ENCODE results near the gene FAM89B. TPM values are rescaled to one million over a fixed set of nuclear protein-coding genes. Genes with fewer than 3 reads are reported as not detected.

Gene FAM89B
- total RNA-seq, 4 donors from 2014 or later, result 12.0 to 44.1 (median 23.9) TPM

DNA sequence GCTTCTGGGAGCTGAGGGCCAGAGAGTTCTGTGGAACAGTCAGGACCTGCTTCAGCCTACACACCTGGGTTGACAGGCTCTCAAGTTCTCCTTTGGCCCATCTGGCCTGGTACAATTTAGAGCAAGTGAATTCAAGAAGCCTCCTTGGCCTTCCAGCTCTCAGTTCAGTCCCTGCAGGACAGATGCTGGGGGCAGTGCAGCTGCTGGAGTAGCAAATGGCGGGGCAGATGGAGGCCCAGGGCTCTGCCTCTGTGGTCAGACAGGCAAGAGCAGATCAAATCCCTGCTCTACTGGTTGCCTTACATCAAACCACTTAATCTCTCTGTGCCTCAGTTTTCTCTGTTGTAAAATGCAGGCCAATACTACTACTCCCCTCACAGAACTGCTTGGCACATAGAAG lies 31.9 kb downstream of the FAM89B start:
- TF ChIP-seq POLR2A (IDR thresholded peaks at IDR 0.05), result no peak
- TF ChIP-seq, protein P1, sequence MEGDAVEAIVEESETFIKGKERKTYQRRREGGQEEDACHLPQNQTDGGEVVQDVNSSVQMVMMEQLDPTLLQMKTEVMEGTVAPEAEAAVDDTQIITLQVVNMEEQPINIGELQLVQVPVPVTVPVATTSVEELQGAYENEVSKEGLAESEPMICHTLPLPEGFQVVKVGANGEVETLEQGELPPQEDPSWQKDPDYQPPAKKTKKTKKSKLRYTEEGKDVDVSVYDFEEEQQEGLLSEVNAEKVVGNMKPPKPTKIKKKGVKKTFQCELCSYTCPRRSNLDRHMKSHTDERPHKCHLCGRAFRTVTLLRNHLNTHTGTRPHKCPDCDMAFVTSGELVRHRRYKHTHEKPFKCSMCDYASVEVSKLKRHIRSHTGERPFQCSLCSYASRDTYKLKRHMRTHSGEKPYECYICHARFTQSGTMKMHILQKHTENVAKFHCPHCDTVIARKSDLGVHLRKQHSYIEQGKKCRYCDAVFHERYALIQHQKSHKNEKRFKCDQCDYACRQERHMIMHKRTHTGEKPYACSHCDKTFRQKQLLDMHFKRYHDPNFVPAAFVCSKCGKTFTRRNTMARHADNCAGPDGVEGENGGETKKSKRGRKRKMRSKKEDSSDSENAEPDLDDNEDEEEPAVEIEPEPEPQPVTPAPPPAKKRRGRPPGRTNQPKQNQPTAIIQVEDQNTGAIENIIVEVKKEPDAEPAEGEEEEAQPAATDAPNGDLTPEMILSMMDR (IDR thresholded peaks at IDR 0.05), result no peak
- Histone ChIP-seq H3K27ac (no peak overlapping the region), H3K36me3 (peaks cover 14 to 83% (median 20%) of the 10 kb centered on the region in 3 donors), H3K9me3 (no peaks in the 10 kb centered on the region), H3K27me3 (no peaks in the 10 kb centered on the region), H3K4me3 (no peak overlapping the region), H3K4me1 (peaks cover 10 to 33% (median 15%) of the 10 kb centered on the region in 3 donors)
- 100% methylated on average over 1 of the region's 1 CpG; no CpG with 5 or more reads in 1 of the 2 donors for WGBS, 2 donors
- DNase-seq, result no peak
- intact Hi-C loops (cut with DNase I), result no loop called here

DNA sequence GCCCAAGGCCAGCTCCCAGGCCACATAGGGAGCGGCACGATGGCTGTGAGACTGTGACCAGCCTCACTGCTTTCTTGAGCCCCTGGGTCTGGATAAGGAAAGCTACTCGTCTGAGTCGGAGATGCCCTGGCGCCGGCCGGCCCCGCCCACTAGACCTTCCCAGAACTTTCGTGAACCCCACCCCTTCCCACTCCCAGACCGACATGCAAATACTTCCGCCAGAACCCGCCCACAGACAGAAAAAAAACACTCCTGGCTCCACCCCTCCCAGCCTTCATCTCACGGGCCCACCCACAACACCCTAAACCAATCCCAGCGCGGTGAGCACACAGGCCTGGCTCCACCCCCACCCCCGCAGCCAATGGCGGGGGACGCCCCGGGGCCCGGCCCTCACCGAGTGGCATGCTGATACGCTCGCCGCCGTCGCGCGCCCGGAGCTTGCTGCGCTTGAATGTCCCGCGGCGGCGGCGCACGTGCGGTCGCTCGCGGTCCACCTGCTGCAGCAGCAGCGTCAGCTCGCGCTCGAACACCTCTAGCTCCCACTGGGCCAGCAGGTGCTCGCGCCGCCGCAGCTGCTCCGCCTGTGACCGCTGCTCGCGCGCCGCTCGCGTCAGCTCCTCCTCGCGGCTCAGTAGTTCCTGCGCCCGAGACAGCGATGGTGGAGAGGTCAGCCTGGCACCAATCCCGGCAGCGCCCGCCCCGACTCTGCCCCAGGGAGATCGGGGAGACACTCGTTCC lies 34.7 kb downstream of the FAM89B start:
- intact Hi-C loops (cut with DNase I), result no loop called here
- Histone ChIP-seq H3K4me1 (peaks cover 34 to 61% (median 36%) of the 10 kb centered on the region in 3 donors), H3K27ac (peak overlapping the region; percentile 56 to 90 (median 87)), H3K4me3 (peak overlapping the region in 3 of 4 donors; percentile 32 to 57 (median 38)), H3K9me3 (no peaks in the 10 kb centered on the region), H3K36me3 (peaks cover 13 to 96% (median 18%) of the 10 kb centered on the region in 3 donors), H3K27me3 (no peaks in the 10 kb centered on the region)
- WGBS, 2 donors, result 40 to 59% methylated on average over 2 to 31 of the region's 67 CpGs
- DNase-seq, result peak; percentile 37
- TF ChIP-seq, protein P1 (IDR thresholded peaks at IDR 0.05), result peak in 1 of 6 experiments; percentile 13
- TF ChIP-seq POLR2A (IDR thresholded peaks at IDR 0.05), result no peak

DNA sequence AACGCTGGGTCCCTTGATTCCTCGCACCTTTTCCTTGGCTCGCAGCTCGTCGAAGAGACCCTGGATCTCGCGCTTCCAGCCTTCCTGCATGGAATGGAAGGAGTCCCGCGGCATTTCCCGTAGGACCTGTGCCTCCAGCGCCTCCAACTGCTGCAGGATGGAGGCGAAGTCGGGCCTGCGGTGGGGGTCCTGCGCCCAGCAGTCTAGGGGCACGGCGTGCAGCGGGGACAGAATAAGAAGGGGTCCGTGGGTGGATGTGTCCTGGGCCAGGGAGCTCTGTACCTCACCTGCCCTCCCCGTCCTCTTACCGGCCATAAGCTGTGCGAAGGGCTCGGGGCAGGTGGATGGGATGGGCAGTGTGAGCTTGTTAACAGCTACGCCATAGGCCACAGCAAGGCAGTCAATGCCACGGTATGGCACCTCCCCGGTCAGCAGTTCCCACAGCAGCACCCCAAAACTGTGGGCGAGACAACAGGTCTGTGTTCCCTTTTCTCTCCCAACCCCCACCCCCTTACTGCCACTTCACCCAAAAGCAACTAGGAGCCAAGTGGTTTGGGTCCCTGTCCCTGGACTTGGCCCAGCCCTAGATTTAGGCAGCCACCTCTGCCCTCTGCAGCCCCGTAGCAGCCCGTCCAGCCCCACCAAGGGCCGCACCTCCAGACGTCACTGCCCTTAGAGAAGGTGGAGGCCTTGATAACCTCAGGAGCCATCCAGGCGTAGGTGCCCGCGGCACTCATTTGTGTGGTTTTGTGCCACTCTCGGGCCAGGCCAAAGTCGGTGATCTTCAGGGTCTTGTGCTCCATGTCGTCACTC lies 35.5 kb downstream of the FAM89B start:
- Histone ChIP-seq H3K4me1 (peaks cover 42 to 68% (median 44%) of the 10 kb centered on the region in 3 donors), H3K27me3 (no peaks in the 10 kb centered on the region), H3K27ac (peak overlapping the region; percentile 46 to 87 (median 69)), H3K36me3 (peaks cover 13 to 96% (median 18%) of the 10 kb centered on the region in 3 donors), H3K4me3 (peak overlapping the region in 3 of 4 donors; percentile 32 to 57 (median 38)), H3K9me3 (no peaks in the 10 kb centered on the region)
- DNase-seq, result no peak
- TF ChIP-seq POLR2A (IDR thresholded peaks at IDR 0.05), result no peak
- TF ChIP-seq, protein P1 (IDR thresholded peaks at IDR 0.05), result no peak
- WGBS, 2 donors, result 72 to 75% methylated on average over 5 to 19 of the region's 37 CpGs
- intact Hi-C loops (cut with DNase I), result no loop called here

DNA sequence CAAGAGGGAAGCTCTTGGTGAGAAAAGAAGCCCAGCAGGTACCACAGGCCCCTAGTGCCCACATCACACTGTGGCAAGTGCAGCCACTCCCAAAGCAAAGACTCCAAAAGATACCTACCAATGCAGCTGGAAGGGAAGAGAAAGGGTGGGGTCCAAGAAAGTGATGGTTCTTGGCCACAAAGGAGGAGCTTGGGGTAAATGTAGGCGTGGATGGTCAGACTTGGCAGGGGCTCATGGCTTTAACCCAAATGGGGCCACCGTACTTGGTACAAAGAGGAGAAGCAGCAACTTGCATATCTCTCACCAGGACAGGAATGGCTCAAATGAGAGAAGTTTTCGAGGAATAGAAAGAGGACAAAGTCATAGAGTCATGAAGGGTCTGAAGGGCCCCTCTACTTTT lies 36.9 kb downstream of the FAM89B start:
- 50 to 86% methylated on average over 1 to 3 of the region's 3 CpGs for WGBS, 2 donors
- intact Hi-C loops (cut with DNase I), result no loop called here

More for the DNA sequence above, 36.9 kb downstream of the FAM89B start:
- no peak for TF ChIP-seq POLR2A (IDR thresholded peaks at IDR 0.05)
- TF ChIP-seq, protein P1 (IDR thresholded peaks at IDR 0.05), result no peak
- Histone ChIP-seq H3K27ac (peak overlapping the region in 2 of 4 donors; percentile 57 to 96), H3K36me3 (peaks cover 13 to 84% (median 16%) of the 10 kb centered on the region in 3 donors), H3K4me3 (no peak overlapping the region), H3K27me3 (no peaks in the 10 kb centered on the region), H3K4me1 (peaks cover 48 to 77% (median 49%) of the 10 kb centered on the region in 3 donors), H3K9me3 (no peaks in the 10 kb centered on the region)
- no peak for DNase-seq
